ENCODE results near the gene POLDIP3.

DNA sequence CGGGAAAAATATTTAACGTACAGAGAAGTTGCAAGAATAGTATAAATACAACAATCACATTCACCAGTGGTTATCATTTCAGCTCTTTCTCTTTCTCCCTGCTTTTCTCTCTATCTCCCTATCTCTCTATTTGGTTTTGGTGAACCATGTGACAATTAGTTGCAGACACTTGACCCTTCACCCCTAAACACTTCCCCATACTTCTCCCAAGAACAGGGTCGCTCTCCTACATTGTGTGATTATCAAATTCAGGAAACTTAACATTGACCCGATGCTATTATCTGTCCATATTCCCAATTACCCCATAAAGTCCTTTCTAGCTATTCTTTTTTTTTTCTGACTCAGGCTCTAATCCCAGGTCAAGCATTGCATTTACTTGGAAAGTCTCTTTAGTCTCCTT lies 39.3 kb upstream of the POLDIP3 start:
- TF ChIP-seq, protein P1, sequence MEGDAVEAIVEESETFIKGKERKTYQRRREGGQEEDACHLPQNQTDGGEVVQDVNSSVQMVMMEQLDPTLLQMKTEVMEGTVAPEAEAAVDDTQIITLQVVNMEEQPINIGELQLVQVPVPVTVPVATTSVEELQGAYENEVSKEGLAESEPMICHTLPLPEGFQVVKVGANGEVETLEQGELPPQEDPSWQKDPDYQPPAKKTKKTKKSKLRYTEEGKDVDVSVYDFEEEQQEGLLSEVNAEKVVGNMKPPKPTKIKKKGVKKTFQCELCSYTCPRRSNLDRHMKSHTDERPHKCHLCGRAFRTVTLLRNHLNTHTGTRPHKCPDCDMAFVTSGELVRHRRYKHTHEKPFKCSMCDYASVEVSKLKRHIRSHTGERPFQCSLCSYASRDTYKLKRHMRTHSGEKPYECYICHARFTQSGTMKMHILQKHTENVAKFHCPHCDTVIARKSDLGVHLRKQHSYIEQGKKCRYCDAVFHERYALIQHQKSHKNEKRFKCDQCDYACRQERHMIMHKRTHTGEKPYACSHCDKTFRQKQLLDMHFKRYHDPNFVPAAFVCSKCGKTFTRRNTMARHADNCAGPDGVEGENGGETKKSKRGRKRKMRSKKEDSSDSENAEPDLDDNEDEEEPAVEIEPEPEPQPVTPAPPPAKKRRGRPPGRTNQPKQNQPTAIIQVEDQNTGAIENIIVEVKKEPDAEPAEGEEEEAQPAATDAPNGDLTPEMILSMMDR (IDR thresholded peaks at IDR 0.05) = no peak
- no peak for TF ChIP-seq POLR2AphosphoS5 (IDR thresholded peaks at IDR 0.05)
- TF ChIP-seq EP300 (IDR thresholded peaks at IDR 0.05) = no peak
- no peak for TF ChIP-seq POLR2A (IDR thresholded peaks at IDR 0.05)

Measured in gastroesophageal sphincter (tissue), 3 donors.